Sigmoid colon (tissue), 4 donors: ENCODE data around the gene SLC35B2.

Source experiments
- POLR2AphosphoS5 ChIP-seq, 4 donors: sonication (generic); formaldehyde crosslinking; IDR thresholded peaks; one replicate each; pipeline ENCODE4 v1.6.1; 2017; ENCODE audit warnings: antibody characterized with exemption in 4 of 4
- TF ChIP-seq, protein P1 (sequence below), 4 experiments: fragments of 450-650 bp in 3 of 4; fragments of 200-600 bp in 1 of 4; IDR thresholded peaks; one replicate each; pipeline ENCODE4 v1.5.1; 2016 to 2019; ENCODE audit warnings: antibody characterized with exemption in 4 of 4, mild to moderate bottlenecking in 3 of 4, moderate library complexity in 2 of 4

DNA sequence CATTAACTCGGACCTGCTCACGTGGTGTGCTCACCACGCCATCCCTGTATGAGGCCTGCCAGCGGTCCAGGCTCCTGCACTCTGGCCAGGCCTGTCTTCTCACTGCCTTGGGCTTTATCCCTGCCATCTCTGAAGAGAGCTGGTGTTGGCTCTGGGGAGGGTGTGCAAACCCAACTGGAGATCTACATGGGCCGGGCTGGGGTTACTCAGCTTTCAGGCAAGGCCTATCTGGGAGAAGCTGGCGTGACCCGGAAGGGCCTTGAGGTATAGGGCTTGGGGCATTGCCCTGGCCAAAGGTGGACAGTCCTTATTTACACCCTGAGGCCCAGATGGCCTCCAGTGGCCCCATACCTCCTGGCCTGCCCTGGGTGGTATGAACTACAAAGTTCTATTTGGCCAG is 28.9 kb downstream of the SLC35B2 start:
- TF ChIP-seq, protein P1, sequence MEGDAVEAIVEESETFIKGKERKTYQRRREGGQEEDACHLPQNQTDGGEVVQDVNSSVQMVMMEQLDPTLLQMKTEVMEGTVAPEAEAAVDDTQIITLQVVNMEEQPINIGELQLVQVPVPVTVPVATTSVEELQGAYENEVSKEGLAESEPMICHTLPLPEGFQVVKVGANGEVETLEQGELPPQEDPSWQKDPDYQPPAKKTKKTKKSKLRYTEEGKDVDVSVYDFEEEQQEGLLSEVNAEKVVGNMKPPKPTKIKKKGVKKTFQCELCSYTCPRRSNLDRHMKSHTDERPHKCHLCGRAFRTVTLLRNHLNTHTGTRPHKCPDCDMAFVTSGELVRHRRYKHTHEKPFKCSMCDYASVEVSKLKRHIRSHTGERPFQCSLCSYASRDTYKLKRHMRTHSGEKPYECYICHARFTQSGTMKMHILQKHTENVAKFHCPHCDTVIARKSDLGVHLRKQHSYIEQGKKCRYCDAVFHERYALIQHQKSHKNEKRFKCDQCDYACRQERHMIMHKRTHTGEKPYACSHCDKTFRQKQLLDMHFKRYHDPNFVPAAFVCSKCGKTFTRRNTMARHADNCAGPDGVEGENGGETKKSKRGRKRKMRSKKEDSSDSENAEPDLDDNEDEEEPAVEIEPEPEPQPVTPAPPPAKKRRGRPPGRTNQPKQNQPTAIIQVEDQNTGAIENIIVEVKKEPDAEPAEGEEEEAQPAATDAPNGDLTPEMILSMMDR (IDR thresholded peaks at IDR 0.05): no peak
- TF ChIP-seq POLR2AphosphoS5 (IDR thresholded peaks at IDR 0.05): no peak
